VCaP (cell line): Measurements from ENCODE around the gene SH3BP1.

ENCODE experiments used
- H3K27ac ChIP-seq: fragments of 450-650 bp; 2 replicates; pipeline ENCODE4 v1.5.1; 2017
- TF ChIP-seq, protein P1 (sequence below): fragments of 450-650 bp; conservative IDR thresholded peaks from 2 replicates; pipeline ENCODE4 v1.5.1; 2017; ENCODE audit warnings: mild to moderate bottlenecking, moderate library complexity

Gene SH3BP1

DNA sequence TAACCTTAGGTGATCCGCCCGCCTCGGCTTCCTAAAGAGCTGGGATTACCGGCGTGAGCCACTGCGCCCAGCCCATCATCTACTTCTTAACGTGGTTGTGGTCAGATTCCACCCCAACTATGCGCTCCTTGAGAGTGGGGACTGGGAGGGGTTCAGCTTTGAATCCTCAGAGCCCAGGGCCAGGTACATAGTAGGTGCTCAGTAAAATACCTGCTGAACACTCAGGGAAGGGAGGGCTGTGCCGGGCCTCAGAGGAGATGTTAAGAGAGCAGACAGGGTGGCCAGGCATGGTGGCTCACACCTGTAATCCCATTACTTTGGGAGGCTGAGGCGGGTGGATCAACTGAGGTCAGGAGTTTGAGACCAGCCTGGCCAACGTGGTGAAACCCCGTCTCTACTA is 34.8 kb downstream of the SH3BP1 start:
- H3K27ac ChIP-seq, result no peak overlapping the region
- TF ChIP-seq, protein P1, sequence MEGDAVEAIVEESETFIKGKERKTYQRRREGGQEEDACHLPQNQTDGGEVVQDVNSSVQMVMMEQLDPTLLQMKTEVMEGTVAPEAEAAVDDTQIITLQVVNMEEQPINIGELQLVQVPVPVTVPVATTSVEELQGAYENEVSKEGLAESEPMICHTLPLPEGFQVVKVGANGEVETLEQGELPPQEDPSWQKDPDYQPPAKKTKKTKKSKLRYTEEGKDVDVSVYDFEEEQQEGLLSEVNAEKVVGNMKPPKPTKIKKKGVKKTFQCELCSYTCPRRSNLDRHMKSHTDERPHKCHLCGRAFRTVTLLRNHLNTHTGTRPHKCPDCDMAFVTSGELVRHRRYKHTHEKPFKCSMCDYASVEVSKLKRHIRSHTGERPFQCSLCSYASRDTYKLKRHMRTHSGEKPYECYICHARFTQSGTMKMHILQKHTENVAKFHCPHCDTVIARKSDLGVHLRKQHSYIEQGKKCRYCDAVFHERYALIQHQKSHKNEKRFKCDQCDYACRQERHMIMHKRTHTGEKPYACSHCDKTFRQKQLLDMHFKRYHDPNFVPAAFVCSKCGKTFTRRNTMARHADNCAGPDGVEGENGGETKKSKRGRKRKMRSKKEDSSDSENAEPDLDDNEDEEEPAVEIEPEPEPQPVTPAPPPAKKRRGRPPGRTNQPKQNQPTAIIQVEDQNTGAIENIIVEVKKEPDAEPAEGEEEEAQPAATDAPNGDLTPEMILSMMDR, result no peak

DNA sequence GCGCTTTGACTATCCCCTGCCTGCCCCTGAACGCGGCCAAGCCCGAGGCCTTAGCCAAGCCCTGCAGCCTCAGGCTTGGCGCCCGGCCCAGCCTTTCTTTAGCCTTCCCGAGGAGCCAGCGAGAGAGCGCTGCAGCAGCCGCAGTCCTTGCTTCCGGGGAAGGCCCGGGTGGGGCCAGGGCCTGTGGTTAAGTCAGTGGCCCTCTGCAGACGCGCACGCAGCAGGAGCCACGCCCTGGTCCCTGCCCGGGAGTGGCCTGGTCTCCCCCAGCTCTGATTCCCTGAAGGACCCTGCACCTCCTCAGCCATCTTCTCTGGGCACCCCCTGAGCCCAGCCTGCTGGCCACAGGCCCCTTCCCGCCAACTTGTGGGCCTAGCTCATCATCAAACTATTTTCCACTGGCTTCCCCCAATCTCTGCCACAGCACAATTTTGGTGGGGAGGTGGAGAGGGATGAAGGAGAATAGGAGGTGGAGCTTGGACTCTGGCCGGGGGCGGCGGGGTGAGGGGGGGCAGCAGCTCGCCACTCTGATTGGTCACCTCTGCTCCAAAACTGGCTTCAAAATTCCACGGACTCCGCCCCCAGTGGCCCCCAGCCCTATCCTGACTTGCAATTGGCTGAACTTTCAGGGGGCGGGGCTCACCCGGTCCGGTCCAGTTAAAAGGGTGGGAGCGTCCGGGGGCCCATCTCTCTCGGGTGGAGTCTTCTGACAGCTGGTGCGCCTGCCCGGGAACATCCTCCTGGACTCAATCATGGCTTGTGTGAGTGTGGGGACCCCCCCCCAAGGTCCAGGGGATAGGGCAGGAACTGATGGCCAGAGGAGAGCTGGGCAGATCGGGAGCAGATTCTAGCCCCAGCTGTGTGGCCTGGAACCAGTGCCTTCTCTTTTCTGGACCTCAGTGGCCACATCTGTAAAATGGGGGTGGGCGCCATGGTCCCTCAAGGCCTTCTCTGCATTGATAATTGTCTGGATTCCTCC is 35.8 kb downstream of the SH3BP1 start, which contains the start of gene LGALS1:
LGALS1 (plus strand) TSS at position 686 of the 979 bp plus-strand sequence; CDS start at position 753, 67 bp downstream.
- TF ChIP-seq, protein P1, result no peak
- H3K27ac ChIP-seq, result no peak within 1 kb of the TSS

- no peak overlapping the region for H3K27ac ChIP-seq
- TF ChIP-seq, protein P1, result no peak
Measured at GRCh38 chr22:37675930-37676735, 36.7 kb downstream of the SH3BP1 start.

DNA sequence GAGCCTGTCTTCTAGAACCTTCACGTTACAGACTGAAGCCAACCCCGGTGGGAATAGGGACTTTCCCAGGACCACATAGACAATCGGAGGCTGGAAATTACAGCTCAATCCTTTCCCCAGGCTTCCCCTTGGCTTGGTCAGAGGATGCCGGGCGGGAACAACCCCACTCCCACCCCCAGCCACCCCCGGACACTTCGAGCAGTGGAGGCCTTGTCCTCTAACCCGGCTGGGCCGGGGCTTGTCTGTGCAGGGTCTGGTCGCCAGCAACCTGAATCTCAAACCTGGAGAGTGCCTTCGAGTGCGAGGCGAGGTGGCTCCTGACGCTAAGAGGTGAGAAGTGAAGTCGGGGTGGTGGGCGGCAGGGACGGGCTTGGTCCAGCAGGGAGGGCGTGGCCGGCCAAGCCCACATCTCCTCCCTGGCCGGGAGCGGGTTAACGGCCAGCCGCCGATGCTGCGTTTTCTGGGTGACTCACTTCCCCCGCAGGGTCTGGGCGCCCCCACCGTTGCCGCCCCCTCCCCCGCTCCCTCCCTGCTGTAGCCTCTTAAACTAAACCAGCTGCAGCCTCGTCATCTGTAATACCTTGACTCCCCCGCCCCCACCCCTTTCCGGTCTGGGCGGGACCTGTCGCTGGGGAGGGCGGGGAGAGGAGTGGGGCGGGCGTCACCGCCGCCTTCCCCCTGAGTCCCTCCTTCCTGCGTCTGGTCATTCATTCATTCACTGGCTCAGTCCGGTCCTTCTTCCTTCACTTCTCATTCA is 37.4 kb downstream of the SH3BP1 start:
- no peak overlapping the region for H3K27ac ChIP-seq
- TF ChIP-seq, protein P1, result no peak

DNA sequence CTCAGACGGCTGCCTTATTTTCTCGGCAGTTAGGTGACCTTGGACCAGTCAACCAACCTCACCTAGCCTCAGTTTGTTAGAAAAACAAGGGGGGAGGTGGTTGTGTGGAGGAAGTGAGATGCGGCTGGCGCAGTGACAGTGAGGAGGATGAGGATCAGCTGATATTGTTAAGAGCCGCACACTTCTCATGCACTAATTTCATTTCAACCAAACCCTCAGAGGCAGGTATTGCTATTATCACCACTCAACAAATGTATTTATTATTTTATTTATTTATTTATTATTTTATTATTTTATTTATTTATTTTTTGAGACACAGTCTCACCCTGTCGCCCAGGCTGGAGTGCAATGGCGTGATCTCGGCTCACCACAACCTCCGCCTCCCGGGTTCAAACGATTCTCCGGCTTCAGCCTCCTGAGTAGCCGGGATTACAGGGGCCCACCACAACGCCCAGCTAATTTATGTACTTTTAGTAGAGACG is 38.1 kb downstream of the SH3BP1 start:
- no peak overlapping the region for H3K27ac ChIP-seq
- TF ChIP-seq, protein P1, result no peak

- TF ChIP-seq, protein P1, result no peak
- no peak overlapping the region for H3K27ac ChIP-seq
Measured at GRCh38 chr22:37678372-37678771, 38.9 kb downstream of the SH3BP1 start.
